Middle frontal gyrus (tissue), 1 donor: ENCODE results near the gene DDX23.

Experiments used
- DNase-seq: peaks from one replicate; pipeline ENCODE4 v3.0.0-alpha.2; 2015; ENCODE audit warnings: low spot score; ENCODE audit errors: extremely low spot score

Gene DDX23

GRCh38 chr12:48824112-48824511 is 27.9 kb downstream of the DDX23 start:
- DNase-seq: no peak

GRCh38 chr12:48823281-48823680 is 28.7 kb downstream of the DDX23 start:
- DNase-seq: no peak

- DNase-seq: no peak
Measured at GRCh38 chr12:48822711-48823110, 29.3 kb downstream of the DDX23 start.

GRCh38 chr12:48822139-48822538 is 29.8 kb downstream of the DDX23 start:
- no peak for DNase-seq

- DNase-seq: no peak
Measured at GRCh38 chr12:48819986-48820725, 31.8 kb downstream of the DDX23 start.

- DNase-seq: no peak
Measured at GRCh38 chr12:48818831-48819590, 33.0 kb downstream of the DDX23 start.

- no peak for DNase-seq
Measured at GRCh38 chr12:48817873-48818830, 33.8 kb downstream of the DDX23 start, which contains the start of gene CACNB3. Gene CACNB3 (plus strand): TSS chr12:48818496. CDS start chr12:48818930, 434 bp downstream.

GRCh38 chr12:48816143-48816854 is 35.7 kb downstream of the DDX23 start:
- no peak for DNase-seq

- peak; percentile 32 for DNase-seq
Measured at GRCh38 chr12:48815126-48816110, 36.5 kb downstream of the DDX23 start.

- no peak for DNase-seq
Measured at GRCh38 chr12:48814262-48815125, 37.5 kb downstream of the DDX23 start.

- no peak for DNase-seq
Measured at GRCh38 chr12:48813465-48814261, 38.3 kb downstream of the DDX23 start.

GRCh38 chr12:48812389-48812788 is 39.6 kb downstream of the DDX23 start:
- DNase-seq: no peak

GRCh38 chr12:48811437-48812090 is 40.4 kb downstream of the DDX23 start:
- DNase-seq: no peak

GRCh38 chr12:48810903-48811431 is 41.0 kb downstream of the DDX23 start:
- DNase-seq: no peak

GRCh38 chr12:48807981-48808380 is 44.0 kb downstream of the DDX23 start:
- DNase-seq: no peak

GRCh38 chr12:48803675-48804074 is 48.3 kb downstream of the DDX23 start:
- DNase-seq: no peak

GRCh38 chr12:48800971-48801370 is 51.0 kb downstream of the DDX23 start:
- no peak for DNase-seq
